ENCODE data around the gene SOAT1. TPM values are rescaled to one million over a fixed set of nuclear protein-coding genes. Genes with fewer than 3 reads are reported as not detected.
"Not testable (repeated sequence)": the region's sequence is repeated elsewhere in the genome, so short reads cannot be mapped to it uniquely, and the experiment has no call there.

The SOAT1 gene
- total RNA-seq = 10 to 100 TPM; 34.2 to 41.9 TPM
- polyA plus RNA-seq (2013, experiment 1 of 2) = 14.2 TPM
- polyA plus RNA-seq (2013, experiment 2 of 2) = 13.5 TPM
- long read RNA-seq, experiment 1, partial matches to known transcripts = 11 of 20 reads
- long read RNA-seq, experiment 1, other reads (novel, unspliced or antisense) = 9 of 20 reads
- long read RNA-seq, experiment 2, full-length matches to known transcripts = 48 of 63 reads
- long read RNA-seq, experiment 2, partial matches to known transcripts = 11 of 63 reads
- long read RNA-seq, experiment 2, other reads (novel, unspliced or antisense) = 4 of 63 reads
- long read RNA-seq, experiment 3, full-length matches to known transcripts = 186 of 196 reads
- long read RNA-seq, experiment 3, partial matches to known transcripts = 3 of 196 reads
- long read RNA-seq, experiment 3, other reads (novel, unspliced or antisense) = 7 of 196 reads
- long read RNA-seq, experiment 4, full-length matches to known transcripts = 42 of 87 reads
- long read RNA-seq, experiment 4, partial matches to known transcripts = 5 of 87 reads
- long read RNA-seq, experiment 4, other reads (novel, unspliced or antisense) = 40 of 87 reads

DNA sequence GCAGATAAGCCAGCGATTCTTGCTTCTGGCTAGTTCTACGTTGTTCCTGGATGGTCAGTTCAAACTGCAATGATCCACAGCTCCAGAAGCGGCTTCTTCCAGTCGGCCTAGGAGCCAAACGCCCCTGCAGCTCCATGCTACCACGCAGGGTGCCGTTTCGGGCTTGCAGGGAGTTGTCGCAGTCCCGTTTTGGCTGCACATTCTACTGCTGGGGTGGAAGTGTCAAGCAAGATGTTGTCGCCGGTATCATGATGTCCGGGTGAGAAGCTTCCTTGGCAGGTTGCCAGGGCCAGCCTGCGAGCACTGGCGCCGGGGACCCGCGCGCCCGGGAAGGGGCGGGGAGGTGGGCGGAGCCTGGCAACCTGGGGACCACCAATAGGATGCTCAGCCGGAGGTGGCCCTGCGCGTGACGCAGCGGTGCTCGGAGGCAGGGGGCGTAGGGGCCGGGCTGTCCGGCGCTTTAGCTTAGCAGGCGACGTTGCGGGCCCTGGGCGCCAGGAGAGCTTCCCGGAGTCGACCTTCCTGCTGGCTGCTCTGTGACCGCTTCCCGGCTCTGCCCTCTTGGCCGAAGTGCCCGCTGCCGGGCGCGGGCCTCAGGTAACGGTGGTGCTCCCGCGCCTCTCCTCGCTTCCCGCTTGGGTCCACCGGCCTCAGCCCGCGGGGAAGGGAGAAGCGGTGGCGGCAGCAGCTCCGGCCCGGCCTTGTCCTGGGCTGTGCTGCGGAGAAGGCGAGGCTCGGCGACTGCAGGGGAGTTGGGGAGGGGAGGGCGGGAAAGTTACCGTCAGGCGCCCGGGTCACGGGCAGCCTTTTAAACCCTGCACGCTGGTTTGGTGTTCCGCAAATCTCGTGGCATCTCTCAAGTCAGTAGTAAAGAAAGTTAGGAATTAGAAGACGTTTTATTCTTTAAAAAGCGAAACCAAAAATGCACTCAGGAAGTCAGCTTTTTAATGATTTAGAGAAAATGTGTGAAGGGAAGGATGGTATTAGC is at the start of gene SOAT1:
Gene SOAT1 (plus strand): TSS at position 458 of the 988 bp plus-strand sequence. CDS start 8,888 bp downstream, outside the sequence.
- Mint-ChIP-seq H3K4me3 (peak within 1 kb of the TSS; percentile 68), H3K36me3 (ENCODE audit: low read depth) (peaks cover 11% of the 10 kb centered on the region), H3K27me3 (ENCODE audit: insufficient read depth) (peaks cover 62% of the 10 kb centered on the region), H3K9me3 (peaks cover 11% of the 10 kb centered on the region), H3K4me1 (peaks cover 34% of the 10 kb centered on the region), H3K27ac (peak within 1 kb of the TSS; percentile 92)
- peak within 1 kb of the TSS; percentile 84 for H3K27ac ChIP-seq (ENCODE audit: low read depth, low read length)
- DNase-seq = peak; percentile 98
- H3K36me3 ChIP-seq (ENCODE audit: control insufficient read depth, insufficient read depth, low read length) = peaks cover under 1% of the 10 kb centered on the region
- 2 to 6% methylated on average over 23 to 71 of the region's 71 CpGs for WGBS, 2 experiments (ENCODE audit: insufficient coverage in 1 of 2, insufficient read length in 1 of 2)
- no peaks in the 10 kb centered on the region for H3K27me3 ChIP-seq (ENCODE audit: control insufficient read depth, insufficient read depth, low read length, poor library complexity, severe bottlenecking)
- H3K9ac ChIP-seq (ENCODE audit: extremely low read depth, low read length, poor library complexity, severe bottlenecking) = peak within 1 kb of the TSS; percentile 56
- H3K4me3 ChIP-seq (ENCODE audit: low read length) = peak within 1 kb of the TSS; percentile 90
- no peaks in the 10 kb centered on the region for H3K9me3 ChIP-seq (ENCODE audit: control insufficient read depth, low read length)
- H3K4me1 ChIP-seq (ENCODE audit: control insufficient read depth, insufficient read depth, low read length) = peaks cover 6% of the 10 kb centered on the region
- TF ChIP-seq, protein P1, sequence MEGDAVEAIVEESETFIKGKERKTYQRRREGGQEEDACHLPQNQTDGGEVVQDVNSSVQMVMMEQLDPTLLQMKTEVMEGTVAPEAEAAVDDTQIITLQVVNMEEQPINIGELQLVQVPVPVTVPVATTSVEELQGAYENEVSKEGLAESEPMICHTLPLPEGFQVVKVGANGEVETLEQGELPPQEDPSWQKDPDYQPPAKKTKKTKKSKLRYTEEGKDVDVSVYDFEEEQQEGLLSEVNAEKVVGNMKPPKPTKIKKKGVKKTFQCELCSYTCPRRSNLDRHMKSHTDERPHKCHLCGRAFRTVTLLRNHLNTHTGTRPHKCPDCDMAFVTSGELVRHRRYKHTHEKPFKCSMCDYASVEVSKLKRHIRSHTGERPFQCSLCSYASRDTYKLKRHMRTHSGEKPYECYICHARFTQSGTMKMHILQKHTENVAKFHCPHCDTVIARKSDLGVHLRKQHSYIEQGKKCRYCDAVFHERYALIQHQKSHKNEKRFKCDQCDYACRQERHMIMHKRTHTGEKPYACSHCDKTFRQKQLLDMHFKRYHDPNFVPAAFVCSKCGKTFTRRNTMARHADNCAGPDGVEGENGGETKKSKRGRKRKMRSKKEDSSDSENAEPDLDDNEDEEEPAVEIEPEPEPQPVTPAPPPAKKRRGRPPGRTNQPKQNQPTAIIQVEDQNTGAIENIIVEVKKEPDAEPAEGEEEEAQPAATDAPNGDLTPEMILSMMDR (conservative IDR thresholded peaks at IDR 0.05) = peak; percentile 51

DNA sequence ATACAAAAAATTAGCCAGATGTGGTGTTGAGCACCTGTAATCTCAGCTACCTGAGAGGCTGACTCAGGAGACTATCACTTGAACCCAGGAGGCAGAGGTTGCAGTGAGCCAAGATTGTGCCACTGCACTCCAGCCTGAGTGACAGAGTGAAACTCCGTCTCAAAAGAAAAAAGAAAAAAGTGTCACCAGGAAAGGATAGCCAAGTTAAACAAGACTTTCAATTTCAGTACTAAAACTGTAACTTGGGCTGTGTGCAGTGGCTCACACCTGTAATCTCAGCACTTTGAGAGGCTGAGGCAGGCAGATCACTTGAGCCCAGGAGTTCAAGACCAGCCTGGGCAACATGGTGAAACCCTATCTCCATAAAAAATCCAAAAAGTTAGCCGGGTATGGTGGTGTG is 48.2 kb upstream of the SOAT1 start:
- not testable (repeated sequence) for H3K9me3 ChIP-seq (ENCODE audit: control insufficient read depth, low read length); H3K27me3 Mint-ChIP-seq (ENCODE audit: insufficient read depth); H3K27ac Mint-ChIP-seq; H3K27ac ChIP-seq (ENCODE audit: low read depth, low read length); DNase-seq; H3K9me3 Mint-ChIP-seq; H3K4me1 Mint-ChIP-seq; H3K36me3 Mint-ChIP-seq (ENCODE audit: low read depth); H3K9ac ChIP-seq (ENCODE audit: extremely low read depth, low read length, poor library complexity, severe bottlenecking); H3K4me3 ChIP-seq (ENCODE audit: low read length); H3K4me3 Mint-ChIP-seq; H3K27me3 ChIP-seq (ENCODE audit: control insufficient read depth, insufficient read depth, low read length, poor library complexity, severe bottlenecking); H3K36me3 ChIP-seq (ENCODE audit: control insufficient read depth, insufficient read depth, low read length); H3K4me1 ChIP-seq (ENCODE audit: control insufficient read depth, insufficient read depth, low read length)
- 88 to 100% methylated on average over 1 to 2 of the region's 2 CpGs for WGBS, 2 experiments (ENCODE audit: insufficient coverage in 1 of 2, insufficient read length in 1 of 2)

DNA sequence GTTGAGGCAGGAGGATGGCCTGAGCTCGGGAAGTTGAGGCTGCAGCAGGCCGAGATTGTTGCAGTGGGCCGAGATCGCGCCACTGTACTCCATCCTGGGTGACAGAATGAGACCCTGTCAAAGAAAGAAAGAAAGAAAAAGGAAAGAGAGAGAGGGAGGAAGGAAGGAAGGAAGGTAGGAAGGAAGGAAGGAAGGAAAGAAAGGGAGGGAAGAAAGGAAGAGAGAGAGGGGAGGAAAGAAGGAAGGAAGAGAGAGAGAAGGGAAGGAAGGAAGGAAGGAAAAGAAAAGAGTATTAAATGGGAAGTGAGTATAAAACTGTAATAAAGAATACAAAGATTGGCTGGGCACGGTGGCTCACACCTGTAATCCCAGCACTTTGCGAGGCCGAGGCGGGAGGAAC is 45.7 kb upstream of the SOAT1 start:
- no peaks in the 10 kb centered on the region for H3K36me3 Mint-ChIP-seq (ENCODE audit: low read depth)
- H3K4me1 ChIP-seq (ENCODE audit: control insufficient read depth, insufficient read depth, low read length) = no peaks in the 10 kb centered on the region
- DNase-seq = no peak
- H3K9me3 Mint-ChIP-seq = no peaks in the 10 kb centered on the region
- H3K27me3 Mint-ChIP-seq (ENCODE audit: insufficient read depth) = no peaks in the 10 kb centered on the region
- H3K4me3 Mint-ChIP-seq = no peak overlapping the region
- H3K27me3 ChIP-seq (ENCODE audit: control insufficient read depth, insufficient read depth, low read length, poor library complexity, severe bottlenecking) = no peaks in the 10 kb centered on the region
- H3K9ac ChIP-seq (ENCODE audit: extremely low read depth, low read length, poor library complexity, severe bottlenecking) = no peak overlapping the region
- no peak overlapping the region for H3K27ac ChIP-seq (ENCODE audit: low read depth, low read length)
- H3K36me3 ChIP-seq (ENCODE audit: control insufficient read depth, insufficient read depth, low read length) = no peaks in the 10 kb centered on the region
- no peak overlapping the region for H3K4me3 ChIP-seq (ENCODE audit: low read length)
- no peak overlapping the region for H3K27ac Mint-ChIP-seq
- 90% methylated on average over 7 to 9 of the region's 9 CpGs for WGBS, 2 experiments (ENCODE audit: insufficient coverage in 1 of 2, insufficient read length in 1 of 2)
- TF ChIP-seq, protein P1 (conservative IDR thresholded peaks at IDR 0.05) = no peak
- H3K9me3 ChIP-seq (ENCODE audit: control insufficient read depth, low read length) = no peaks in the 10 kb centered on the region
- H3K4me1 Mint-ChIP-seq = no peaks in the 10 kb centered on the region
